H1 (cell line): Measurements from ENCODE around the gene ROBO2. TPM values are rescaled to one million over a fixed set of nuclear protein-coding genes. Genes with fewer than 3 reads are reported as not detected.

Experiments used
- CTCF ChIA-PET: fragments of 300-600 bp; sonication (Branson Sonifier 250); formaldehyde crosslinking; loops from one replicate; lab custom pipeline; 2021; ENCODE audit not compliant: partially characterized antibody; lab: Charles Lee
- POLR2A ChIA-PET: fragments of 300-600 bp; sonication (Branson Sonifier 250); formaldehyde crosslinking; loops from one replicate; lab custom pipeline; 2021; ENCODE audit warnings: inconsistent platforms; ENCODE audit not compliant: partially characterized antibody; lab: Charles Lee
- DNase-seq, 2 experiments: peaks; one replicate each; pipeline versions ENCODE4 v3.0.0 to v3.0.0-alpha.2; 2010 to 2022; ENCODE audit warnings: low spot score in 2 of 2, low read depth in 1 of 2, mixed read lengths in 1 of 2
- FAIRE-seq: peaks from 2 replicates; lab custom pipeline; 2011; peaks lifted over from hg19 to GRCh38; lab: Jason Lieb, UNC
- H2AFZ ChIP-seq: 2 replicates; pipeline ENCODE4 v1.8.1; 2012; ENCODE audit warnings: low read length, inconsistent platforms
- H2AK5ac ChIP-seq: 2 replicates; pipeline ENCODE4 v1.6.1; 2013; ENCODE audit warnings: low read depth, low read length
- H2BK120ac ChIP-seq: replicated peaks from 2 replicates; pipeline ENCODE3; 2013; ENCODE audit warnings: low read depth, low read length, inconsistent platforms
- H2BK12ac ChIP-seq: 2 replicates; pipeline ENCODE4 v1.6.1; 2013; ENCODE audit warnings: low read depth, low read length
- H2BK15ac ChIP-seq: 2 replicates; pipeline ENCODE4 v1.6.1; 2013; ENCODE audit warnings: low read length
- H2BK20ac ChIP-seq: 2 replicates; pipeline ENCODE4 v1.6.1; 2013; ENCODE audit warnings: low read length
- H2BK5ac ChIP-seq: 2 replicates; pipeline ENCODE4 v1.6.1; 2013; ENCODE audit warnings: low read depth, low read length
- H3K14ac ChIP-seq: 2 replicates; pipeline ENCODE4 v1.6.1; 2013; ENCODE audit warnings: inconsistent platforms; ENCODE audit not compliant: insufficient read length
- H3K18ac ChIP-seq: 2 replicates; pipeline ENCODE4 v1.6.1; 2013; ENCODE audit warnings: low read length; ENCODE audit errors: extremely low read depth
- H3K23ac ChIP-seq: 2 replicates; pipeline ENCODE4 v1.6.1; 2013; ENCODE audit warnings: inconsistent platforms; ENCODE audit not compliant: insufficient read length
- H3K23me2 ChIP-seq: 2 replicates; pipeline ENCODE4 v1.6.1; 2013; ENCODE audit warnings: low read depth, low read length
- H3K27ac ChIP-seq: 2 replicates; pipeline ENCODE4 v1.6.1; 2011; ENCODE audit warnings: low read depth, low read length, inconsistent platforms
- H3K27me3 ChIP-seq, 4 experiments: replicated peaks in 1 of 4; 1 replicate in 1 of 4; 2 replicates in 3 of 4; pipeline versions ENCODE4 v1.6.1 to v1.8.1; 2011 to 2013; ENCODE audit warnings: low read length in 3 of 4, mild to moderate bottlenecking in 3 of 4, inconsistent platforms in 2 of 4, mixed read lengths in 2 of 4, moderate library complexity in 1 of 4; ENCODE audit not compliant: control insufficient read depth in 3 of 4, insufficient read depth in 3 of 4; ENCODE audit errors: extremely low read depth in 1 of 4
- H3K36me3 ChIP-seq, 4 experiments: 2 replicates each; pipeline versions ENCODE4 v1.6.1 to v1.8.1; 2011 to 2013; ENCODE audit warnings: mild to moderate bottlenecking in 4 of 4, low read length in 3 of 4, moderate library complexity in 2 of 4, control low read depth in 1 of 4, inconsistent platforms in 1 of 4; ENCODE audit not compliant: insufficient read depth in 4 of 4, control insufficient read depth in 2 of 4
- H3K4ac ChIP-seq: replicated peaks from 2 replicates; pipeline ENCODE3; 2013; ENCODE audit warnings: low read length, low read depth, mixed read lengths, inconsistent platforms; ENCODE audit not compliant: insufficient read length
- H3K4me1 ChIP-seq, 4 experiments: replicated peaks in 1 of 4; 1 replicate in 1 of 4; 2 replicates in 3 of 4; pipeline versions ENCODE4 v1.6.1 to v1.8.1; 2011 to 2013; ENCODE audit warnings: low read length in 3 of 4, inconsistent platforms in 2 of 4, mixed read lengths in 1 of 4; ENCODE audit not compliant: insufficient read depth in 4 of 4, control insufficient read depth in 3 of 4
- H3K4me2 ChIP-seq, 2 experiments: 2 replicates each; pipeline versions ENCODE4 v1.6.1 to v1.8.1; 2011 to 2013; ENCODE audit warnings: low read depth in 2 of 2, low read length in 2 of 2, control low read depth in 1 of 2, inconsistent platforms in 1 of 2, mild to moderate bottlenecking in 1 of 2; ENCODE audit not compliant: insufficient read depth in 1 of 2
- H3K4me3 ChIP-seq, 4 experiments: fragments of 200-600, 300-600 bp in 1 of 4; sonication (generic), shearing (Covaris generic), sonication (Bioruptor Twin) in 1 of 4; 2 replicates each; pipeline versions ENCODE4 v1.5.1 to v1.8.1; 2011 to 2016; ENCODE audit warnings: low read length in 4 of 4, low read depth in 3 of 4, control low read depth in 2 of 4, inconsistent platforms in 2 of 4, mild to moderate bottlenecking in 2 of 4, mixed read lengths in 1 of 4, moderate library complexity in 1 of 4; ENCODE audit not compliant: insufficient read depth in 2 of 4; ENCODE audit errors: extremely low read depth in 1 of 4
- H3K56ac ChIP-seq: replicated peaks from 2 replicates; pipeline ENCODE3; 2013; ENCODE audit warnings: low read depth, mild to moderate bottlenecking, mixed read lengths, low read length, inconsistent platforms; ENCODE audit not compliant: insufficient read length
- H3K79me1 ChIP-seq: 2 replicates; pipeline ENCODE4 v1.6.1; 2013; ENCODE audit warnings: low read depth, low read length, control low read depth
- H3K79me2 ChIP-seq, 2 experiments: 2 replicates each; pipeline versions ENCODE4 v1.6.1 to v1.8.1; 2012 to 2013; ENCODE audit warnings: low read length in 2 of 2, mild to moderate bottlenecking in 2 of 2, inconsistent platforms in 1 of 2; ENCODE audit not compliant: insufficient read depth in 2 of 2, control insufficient read depth in 1 of 2
- H3K9ac ChIP-seq, 4 experiments: replicated peaks in 1 of 4; 1 replicate in 1 of 4; 2 replicates in 3 of 4; pipeline versions ENCODE4 v1.6.1 to v1.8.1; 2011 to 2013; ENCODE audit warnings: low read depth in 3 of 4, low read length in 3 of 4, control low read depth in 2 of 4, mild to moderate bottlenecking in 2 of 4, moderate library complexity in 2 of 4, inconsistent platforms in 1 of 4; ENCODE audit errors: extremely low read depth in 1 of 4
- H3K9me3 ChIP-seq, 2 experiments: 2 replicates each; pipeline versions ENCODE4 v1.6.1 to v1.8.1; 2012 to 2013; ENCODE audit warnings: mild to moderate bottlenecking in 2 of 2, moderate library complexity in 2 of 2, control low read depth in 1 of 2, inconsistent platforms in 1 of 2, low read depth in 1 of 2, low read length in 1 of 2, mixed read lengths in 1 of 2; ENCODE audit not compliant: insufficient read depth in 2 of 2
- H4K20me1 ChIP-seq, 2 experiments: replicated peaks in 1 of 2; 2 replicates each; pipeline versions ENCODE3 to v1.8.1; 2011 to 2013; ENCODE audit warnings: inconsistent platforms in 2 of 2, low read length in 2 of 2, mild to moderate bottlenecking in 1 of 2; ENCODE audit not compliant: insufficient read depth in 2 of 2, control insufficient read depth in 1 of 2
- H4K5ac ChIP-seq: 2 replicates; pipeline ENCODE4 v1.6.1; 2013; ENCODE audit warnings: low read length, low read depth, mixed read lengths, inconsistent platforms; ENCODE audit not compliant: insufficient read length
- H4K8ac ChIP-seq: 2 replicates; pipeline ENCODE4 v1.8.0; 2013; ENCODE audit warnings: mild to moderate bottlenecking, moderate library complexity, low read length, inconsistent platforms; ENCODE audit not compliant: insufficient read depth; ENCODE audit errors: extremely low read depth
- H4K91ac ChIP-seq: replicated peaks from 2 replicates; pipeline ENCODE3; 2013; ENCODE audit warnings: low read length, mixed read lengths, inconsistent platforms; ENCODE audit not compliant: insufficient read length
- ASH2L ChIP-seq: fragments of 200-600, 300-600 bp; sonication (generic); IDR thresholded peaks from one replicate; pipeline ENCODE4 v1.7.1; 2017; ENCODE audit warnings: low read length
- BRCA1 ChIP-seq: IDR thresholded peaks from 2 replicates; pipeline ENCODE4 v1.6.1; 2012; ENCODE audit warnings: low read depth, low read length, improper control_type of control experiment
- CTCF ChIP-seq, 3 experiments: IDR thresholded peaks; 1 replicate in 2 of 3; 2 replicates in 1 of 3; pipeline versions ENCODE4 v1.5.1 to v1.6.1; 2011; ENCODE audit warnings: low read length in 3 of 3, mild to moderate bottlenecking in 3 of 3, inconsistent platforms in 2 of 3, low read depth in 1 of 3, moderate library complexity in 1 of 3; ENCODE audit not compliant: insufficient read depth in 1 of 3; ENCODE audit errors: control extremely low read depth in 1 of 3
- GTF2F1 ChIP-seq: IDR thresholded peaks from 2 replicates; pipeline ENCODE4 v1.6.1; 2012; ENCODE audit warnings: low read depth, low read length, improper control_type of control experiment, borderline replicate concordance
- NANOG ChIP-seq: IDR thresholded peaks from 2 replicates; pipeline ENCODE4 v1.6.1; 2011; ENCODE audit warnings: low read length, low read depth, mild to moderate bottlenecking, inconsistent platforms; ENCODE audit not compliant: insufficient read depth, poor library complexity, severe bottlenecking
- POU5F1 ChIP-seq: IDR thresholded peaks from 2 replicates; pipeline ENCODE4 v1.6.1; 2011; ENCODE audit warnings: low read depth, mild to moderate bottlenecking, low read length, moderate library complexity
- SIRT6 ChIP-seq: IDR thresholded peaks from one replicate; pipeline ENCODE4 v1.7.1; 2012; ENCODE audit warnings: low read length, inconsistent platforms
- SRF ChIP-seq: IDR thresholded peaks from 2 replicates; pipeline ENCODE4 v1.6.1; 2011; ENCODE audit warnings: mild to moderate bottlenecking, low read depth, low read length, moderate library complexity
- TBP ChIP-seq: IDR thresholded peaks from 2 replicates; pipeline ENCODE4 v1.6.1; 2011; ENCODE audit warnings: low read depth, low read length, improper control_type of control experiment
- WGBS, 2 experiments: shearing (Covaris generic) in 1 of 2; methylation state at CpG; one replicate each; pipeline versions ENCODE4 v1.1.6 to v1.1.7; 2013 to 2015; ENCODE audit warnings: low lambda C conversion rate in 2 of 2, mixed read lengths in 2 of 2, inconsistent platforms in 1 of 2, low coverage in 1 of 2, missing lambda C conversion rate in 1 of 2; ENCODE audit not compliant: insufficient replicate concordance in 2 of 2, insufficient coverage in 1 of 2, insufficient read length in 1 of 2; ENCODE audit errors: extremely low coverage in 1 of 2, missing lambda C conversion rate in 1 of 2; 5-methylcytosine and 5-hydroxymethylcytosine counted together
- polyA plus RNA-seq, 7 experiments: library from polyadenylated mRNA; depleted of rRNA in 3 of 7; stranded (reverse) in 5 of 7; unstranded in 2 of 7; fragments of >200 nt in 5 of 7; fragments of 200-250 nt in 2 of 7; gene quantifications; 1 replicate in 5 of 7; 2 replicates in 1 of 7; 4 replicates in 1 of 7; pipeline versions ENCODE4 v1.2.1 to v1.2.3, GENCODE V29; 2011 to 2013; ENCODE audit warnings: missing spikeins in 2 of 7, mixed read lengths in 2 of 7
- total RNA-seq: library from RNA; stranded (reverse); fragmentation: NEBNext Ultra II Directional; extraction: Animal tissue kit (Norgen Biotek cat#: 25700); gene quantifications from 2 replicates; pipeline ENCODE4 v1.2.1, GENCODE V29; 2021
- TF ChIP-seq, protein P1 (sequence below): IDR thresholded peaks from 2 replicates; pipeline ENCODE4 v1.6.1; 2012; ENCODE audit warnings: low read length, inconsistent platforms

ROBO2 gene
- total and polyA plus RNA-seq, 2 of the 8 experiments (the other 6 are each of a cell fraction or from before 2014, with no cell fraction given): 1.5 to 2.9 TPM

DNA sequence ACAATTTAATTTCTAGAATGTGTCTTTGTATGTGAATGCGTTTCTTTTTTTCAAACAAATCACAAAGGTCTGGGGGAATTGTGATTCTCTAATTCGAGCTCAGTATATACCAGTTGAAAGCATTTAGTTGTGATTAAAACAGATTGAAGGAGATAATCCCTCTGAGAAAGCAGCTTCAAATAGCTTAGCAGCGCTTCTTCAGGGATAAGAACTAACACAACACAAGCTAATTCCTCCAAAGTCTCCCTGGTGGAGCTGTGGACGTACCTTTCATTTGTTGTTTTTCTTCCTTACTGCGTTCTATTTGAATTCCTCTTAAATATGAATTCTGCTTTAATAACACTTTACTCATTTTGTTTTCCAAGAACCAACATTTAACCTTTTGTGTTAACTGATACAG is 286.7 kb downstream of the ROBO2 start:
- H2AFZ ChIP-seq: no peak overlapping the region
- 89% methylated on average over 5 of the region's 5 CpGs; no CpG with 5 or more reads in 1 of the 2 experiments for WGBS, 2 experiments
- H2BK5ac ChIP-seq: no peak overlapping the region
- DNase-seq: no peak
- H3K4me3 ChIP-seq: no peak overlapping the region
- POLR2A ChIA-PET: no interaction called here
- H2AK5ac ChIP-seq: no peak overlapping the region
- H3K14ac ChIP-seq: no peak overlapping the region
- no peaks in the 10 kb centered on the region for H4K20me1 ChIP-seq
- no peak overlapping the region for H2BK120ac ChIP-seq
- H4K5ac ChIP-seq: no peak overlapping the region
- H3K4me2 ChIP-seq: no peak overlapping the region
- no peak overlapping the region for H3K56ac ChIP-seq
- H3K9ac ChIP-seq: no peak overlapping the region
- H3K27me3 ChIP-seq: no peaks in the 10 kb centered on the region
- H2BK20ac ChIP-seq: no peak overlapping the region
- H3K18ac ChIP-seq: no peak overlapping the region
- CTCF ChIA-PET: interaction anchor here (1.2 kb wide), 1 partner anchor 489 kb away, joined by 3 read pairs; no protein-coding TSS in a partner anchor
- H3K27ac ChIP-seq: no peak overlapping the region
- no peaks in the 10 kb centered on the region for H3K4me1 ChIP-seq
- H3K36me3 ChIP-seq: no peaks in the 10 kb centered on the region
- no peaks in the 10 kb centered on the region for H3K9me3 ChIP-seq
- no peak overlapping the region for H2BK12ac ChIP-seq
- no peak overlapping the region for H3K4ac ChIP-seq
- FAIRE-seq: no peak
- H2BK15ac ChIP-seq: no peak overlapping the region
- H4K8ac ChIP-seq: no peak overlapping the region
- H3K79me2 ChIP-seq: no peaks in the 10 kb centered on the region
- H3K79me1 ChIP-seq: no peaks in the 10 kb centered on the region
- no peaks in the 10 kb centered on the region; the same call in 1 of the 2 replicates for H3K23me2 ChIP-seq
- H4K91ac ChIP-seq: no peak overlapping the region
- no peak overlapping the region for H3K23ac ChIP-seq
- no peak for TF ChIP-seq GTF2F1
- TF ChIP-seq BRCA1: no peak
- TF ChIP-seq, protein P1, sequence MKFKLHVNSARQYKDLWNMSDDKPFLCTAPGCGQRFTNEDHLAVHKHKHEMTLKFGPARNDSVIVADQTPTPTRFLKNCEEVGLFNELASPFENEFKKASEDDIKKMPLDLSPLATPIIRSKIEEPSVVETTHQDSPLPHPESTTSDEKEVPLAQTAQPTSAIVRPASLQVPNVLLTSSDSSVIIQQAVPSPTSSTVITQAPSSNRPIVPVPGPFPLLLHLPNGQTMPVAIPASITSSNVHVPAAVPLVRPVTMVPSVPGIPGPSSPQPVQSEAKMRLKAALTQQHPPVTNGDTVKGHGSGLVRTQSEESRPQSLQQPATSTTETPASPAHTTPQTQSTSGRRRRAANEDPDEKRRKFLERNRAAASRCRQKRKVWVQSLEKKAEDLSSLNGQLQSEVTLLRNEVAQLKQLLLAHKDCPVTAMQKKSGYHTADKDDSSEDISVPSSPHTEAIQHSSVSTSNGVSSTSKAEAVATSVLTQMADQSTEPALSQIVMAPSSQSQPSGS: no peak
- no peak for TF ChIP-seq ASH2L
- no peak for TF ChIP-seq SRF
- TF ChIP-seq NANOG: no peak
- no peak for TF ChIP-seq TBP
- TF ChIP-seq SIRT6: no peak
- TF ChIP-seq CTCF (IDR thresholded peaks at IDR 0.05; ENCODE audit: control extremely low read depth in 1 of 3, insufficient read depth in 1 of 3, low read depth in 1 of 3, low read length in 3 of 3): no peak
- TF ChIP-seq POU5F1: no peak
